Esophagus muscularis mucosa (tissue), 4 donors: Measurements from ENCODE around the gene MT1B. TPM values are rescaled to one million over a fixed set of nuclear protein-coding genes. Genes with fewer than 3 reads are reported as not detected.

Source experiments
- DNase-seq: peaks from one replicate; pipeline ENCODE4 v3.0.0-alpha.2; 2017; ENCODE audit errors: extremely low spot score
- H3K27ac ChIP-seq, 4 donors: fragments of 200-600 bp; sonication (generic); replicated peaks in 1 of 4; 1 replicate in 3 of 4; 2 replicates in 1 of 4; pipeline ENCODE4 v1.5.1; 2016 to 2019; ENCODE audit warnings: mild to moderate bottlenecking in 1 of 4
- H3K27me3 ChIP-seq, 4 donors: fragments of 200-600 bp; sonication (generic); one replicate each; pipeline versions ENCODE4 v1.5.1 to v1.6.0; 2016 to 2019
- H3K36me3 ChIP-seq, 4 donors: fragments of 200-600 bp; sonication (generic); one replicate each; pipeline ENCODE4 v1.5.1; 2016 to 2019
- H3K4me1 ChIP-seq, 4 donors: fragments of 200-600 bp; sonication (generic); one replicate each; pipeline ENCODE4 v1.5.1; 2016 to 2019
- H3K4me3 ChIP-seq, 4 donors: fragments of 200-600 bp; sonication (generic); 1 replicate in 2 of 4; 2 replicates in 2 of 4; pipeline ENCODE4 v1.5.1; 2016 to 2019; ENCODE audit warnings: mild to moderate bottlenecking in 4 of 4, moderate library complexity in 1 of 4
- H3K9me3 ChIP-seq, 4 donors: fragments of 200-600 bp; sonication (generic); 1 replicate in 3 of 4; 2 replicates in 1 of 4; pipeline ENCODE4 v1.5.1; 2016 to 2019
- EP300 ChIP-seq: sonication (generic); formaldehyde crosslinking; IDR thresholded peaks from one replicate; pipeline ENCODE4 v1.6.1; 2017; ENCODE audit warnings: antibody characterized with exemption
- POLR2A ChIP-seq: fragments of 450-650 bp; IDR thresholded peaks from one replicate; pipeline ENCODE4 v1.6.1; 2017; ENCODE audit warnings: antibody characterized with exemption, moderate library complexity, mild to moderate bottlenecking, low read depth
- POLR2AphosphoS5 ChIP-seq, 2 donors: sonication (generic); formaldehyde crosslinking; IDR thresholded peaks; one replicate each; pipeline ENCODE4 v1.6.1; 2017; ENCODE audit warnings: antibody characterized with exemption in 2 of 2
- WGBS: methylation state at CpG from one replicate; pipeline ENCODE4 v1.1.5; 2018; 5-methylcytosine and 5-hydroxymethylcytosine counted together
- intact Hi-C: fragments of 100-400 bp; cut with DNase I; formaldehyde crosslinking; loops from one replicate; pipeline ENCODE4 v1.15.1; 2023
- total RNA-seq, 4 donors: library from RNA; depleted of rRNA; stranded (reverse); fragments of >200 nt; gene quantifications; one replicate each; pipeline versions ENCODE4 v1.1.0 to v1.2.1, GENCODE V29; 2016
- TF ChIP-seq, protein P1 (sequence below), 3 experiments: fragments of 200-600 bp in 2 of 3; fragments of 450-650 bp in 1 of 3; sonication (generic) in 2 of 3; IDR thresholded peaks; one replicate each; pipeline ENCODE4 v1.5.1; 2017 to 2019; ENCODE audit warnings: antibody characterized with exemption in 3 of 3, mild to moderate bottlenecking in 2 of 3, moderate library complexity in 1 of 3

The MT1B gene
- total RNA-seq, 4 donors from 2014 or later = not detected

GRCh38 chr16:56611281-56611833 lies 40.3 kb upstream of the MT1B start:
- Histone ChIP-seq H3K4me3 (peak overlapping the region in 1 of 4 donors; percentile 67), H3K9me3 (no peaks in the 10 kb centered on the region), H3K4me1 (peaks cover 46 to 56% (median 52%) of the 10 kb centered on the region in 4 donors), H3K27ac (peak overlapping the region; percentile 84 to 96 (median 92)), H3K27me3 (no peaks in the 10 kb centered on the region), H3K36me3 (no peaks in the 10 kb centered on the region)
- TF ChIP-seq POLR2AphosphoS5 (IDR thresholded peaks at IDR 0.05) = peak; percentile 57 to 62
- no peak for TF ChIP-seq EP300
- intact Hi-C loops = no loop called here
- DNase-seq = no peak
- 87% methylated on average over 2 of the region's 2 CpGs for WGBS

DNA sequence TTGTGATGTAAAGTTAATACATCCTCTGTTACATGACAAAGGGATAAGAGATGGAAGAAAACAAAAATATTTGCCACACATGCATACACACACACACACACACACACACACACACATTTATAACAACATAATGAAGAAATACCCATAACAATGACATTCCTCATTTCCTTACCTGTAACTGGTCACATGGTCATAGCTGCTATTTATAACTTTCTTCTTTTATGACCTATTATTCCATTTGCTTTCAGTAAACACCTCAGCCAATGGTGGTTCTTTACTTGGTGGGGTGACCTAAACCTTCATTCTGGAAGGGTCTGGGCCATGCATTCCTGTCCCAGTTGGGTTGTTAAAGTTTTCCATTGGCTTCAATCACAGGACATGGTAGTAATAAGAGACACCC lies 38.0 kb upstream of the MT1B start:
- H3K4me3 ChIP-seq = no peak overlapping the region
- no peaks in the 10 kb centered on the region for H3K36me3 ChIP-seq
- peaks cover 39 to 51% (median 49%) of the 10 kb centered on the region in 4 donors for H3K4me1 ChIP-seq
- H3K27ac ChIP-seq = no peak overlapping the region
- DNase-seq = no peak
- no peak for TF ChIP-seq EP300
- no peaks in the 10 kb centered on the region for H3K9me3 ChIP-seq
- H3K27me3 ChIP-seq = no peaks in the 10 kb centered on the region
- intact Hi-C loops = no loop called here

DNA sequence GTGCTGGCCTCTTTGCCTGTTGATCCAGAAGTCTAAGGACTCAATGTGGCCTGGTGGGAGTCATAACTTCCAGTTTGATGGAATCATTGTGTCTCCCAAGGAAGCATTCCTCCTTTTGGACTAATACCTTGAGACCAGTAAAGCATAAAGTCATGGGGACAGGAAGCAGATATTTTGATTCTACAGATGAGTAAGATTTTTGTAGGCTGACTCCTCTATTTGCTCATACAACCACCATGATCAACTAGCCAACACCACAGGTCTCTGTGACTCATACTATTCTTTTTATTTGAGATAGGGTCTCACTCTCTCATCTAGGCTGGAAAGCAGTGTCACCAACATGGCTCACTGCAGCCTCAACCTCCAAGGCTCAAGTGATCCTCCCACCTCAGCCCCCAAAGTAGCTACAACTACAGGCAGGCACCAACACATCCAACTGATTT lies 37.1 kb upstream of the MT1B start:
- no peak for DNase-seq
- no peak overlapping the region for H3K4me3 ChIP-seq
- no peaks in the 10 kb centered on the region for H3K27me3 ChIP-seq
- intact Hi-C loops = no loop called here
- H3K9me3 ChIP-seq = no peaks in the 10 kb centered on the region
- H3K36me3 ChIP-seq = no peaks in the 10 kb centered on the region
- peaks cover 34 to 47% (median 41%) of the 10 kb centered on the region in 4 donors for H3K4me1 ChIP-seq
- TF ChIP-seq POLR2A = no peak
- no peak for TF ChIP-seq POLR2AphosphoS5 (IDR thresholded peaks at IDR 0.05)
- no peak for TF ChIP-seq EP300
- TF ChIP-seq, protein P1, sequence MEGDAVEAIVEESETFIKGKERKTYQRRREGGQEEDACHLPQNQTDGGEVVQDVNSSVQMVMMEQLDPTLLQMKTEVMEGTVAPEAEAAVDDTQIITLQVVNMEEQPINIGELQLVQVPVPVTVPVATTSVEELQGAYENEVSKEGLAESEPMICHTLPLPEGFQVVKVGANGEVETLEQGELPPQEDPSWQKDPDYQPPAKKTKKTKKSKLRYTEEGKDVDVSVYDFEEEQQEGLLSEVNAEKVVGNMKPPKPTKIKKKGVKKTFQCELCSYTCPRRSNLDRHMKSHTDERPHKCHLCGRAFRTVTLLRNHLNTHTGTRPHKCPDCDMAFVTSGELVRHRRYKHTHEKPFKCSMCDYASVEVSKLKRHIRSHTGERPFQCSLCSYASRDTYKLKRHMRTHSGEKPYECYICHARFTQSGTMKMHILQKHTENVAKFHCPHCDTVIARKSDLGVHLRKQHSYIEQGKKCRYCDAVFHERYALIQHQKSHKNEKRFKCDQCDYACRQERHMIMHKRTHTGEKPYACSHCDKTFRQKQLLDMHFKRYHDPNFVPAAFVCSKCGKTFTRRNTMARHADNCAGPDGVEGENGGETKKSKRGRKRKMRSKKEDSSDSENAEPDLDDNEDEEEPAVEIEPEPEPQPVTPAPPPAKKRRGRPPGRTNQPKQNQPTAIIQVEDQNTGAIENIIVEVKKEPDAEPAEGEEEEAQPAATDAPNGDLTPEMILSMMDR (IDR thresholded peaks at IDR 0.05) = no peak
- no peak overlapping the region for H3K27ac ChIP-seq

GRCh38 chr16:56615353-56615752 lies 36.3 kb upstream of the MT1B start:
- 89% methylated on average over 3 of the region's 3 CpGs for WGBS
- no peaks in the 10 kb centered on the region for H3K27me3 ChIP-seq
- H3K27ac ChIP-seq = no peak overlapping the region
- intact Hi-C loops = no loop called here
- no peaks in the 10 kb centered on the region for H3K9me3 ChIP-seq
- DNase-seq = no peak
- TF ChIP-seq EP300 = no peak
- no peak for TF ChIP-seq POLR2A
- TF ChIP-seq, protein P1 (IDR thresholded peaks at IDR 0.05) = no peak
- TF ChIP-seq POLR2AphosphoS5 (IDR thresholded peaks at IDR 0.05) = no peak
- H3K4me3 ChIP-seq = no peak overlapping the region
- no peaks in the 10 kb centered on the region for H3K36me3 ChIP-seq
- peaks cover 27 to 42% (median 33%) of the 10 kb centered on the region in 4 donors for H3K4me1 ChIP-seq

DNA sequence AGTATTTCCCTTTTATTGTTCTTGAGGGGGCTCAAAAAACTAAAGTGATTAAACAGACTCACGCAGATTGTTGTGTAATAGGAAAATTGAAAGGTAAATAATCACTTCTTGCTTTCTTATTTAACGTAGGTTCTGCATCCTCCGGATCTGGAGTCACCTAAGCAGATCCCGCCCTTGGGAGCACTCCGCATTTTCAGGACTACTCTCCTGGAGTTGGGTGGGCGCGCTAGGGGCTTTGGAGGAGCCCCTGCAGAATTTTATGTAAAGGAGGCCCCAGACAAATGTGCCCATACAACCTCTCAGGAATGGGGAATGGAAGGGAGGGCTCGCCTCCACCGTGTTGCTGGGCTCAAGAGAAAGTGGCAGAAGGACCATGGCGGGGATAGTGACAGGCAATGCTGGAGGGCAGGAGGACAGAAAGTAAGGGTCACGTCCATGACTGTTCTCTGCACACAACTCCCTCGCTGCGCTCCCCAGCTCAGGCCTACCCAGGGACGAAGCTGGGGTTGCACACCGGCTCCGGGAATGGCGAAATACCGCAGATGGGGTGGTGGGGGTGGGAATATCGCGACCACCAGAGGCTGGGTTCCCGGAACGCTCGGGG lies 35.0 kb upstream of the MT1B start:
- H3K27ac ChIP-seq = peak overlapping the region; percentile 63 to 68 (median 65)
- peaks cover 15 to 29% (median 22%) of the 10 kb centered on the region in 4 donors for H3K4me1 ChIP-seq
- no peak for DNase-seq
- H3K27me3 ChIP-seq = no peaks in the 10 kb centered on the region
- 81% methylated on average over 11 of the region's 23 CpGs for WGBS
- intact Hi-C loops = no loop called here
- no peaks in the 10 kb centered on the region for H3K9me3 ChIP-seq
- H3K36me3 ChIP-seq = no peaks in the 10 kb centered on the region
- no peak for TF ChIP-seq POLR2AphosphoS5 (IDR thresholded peaks at IDR 0.05)
- TF ChIP-seq, protein P1 (IDR thresholded peaks at IDR 0.05) = no peak
- no peak for TF ChIP-seq POLR2A
- TF ChIP-seq EP300 = no peak
- peak overlapping the region; percentile 52 to 58 (median 53) for H3K4me3 ChIP-seq
